ENCODE data around the gene PHACTR1. TPM values are rescaled to one million over a fixed set of nuclear protein-coding genes. Genes with fewer than 3 reads are reported as not detected.

Gene PHACTR1
- total and polyA plus RNA-seq, 8 donors, result 0.46 to 17.4 (median 6.4) TPM; not detected in 1

DNA sequence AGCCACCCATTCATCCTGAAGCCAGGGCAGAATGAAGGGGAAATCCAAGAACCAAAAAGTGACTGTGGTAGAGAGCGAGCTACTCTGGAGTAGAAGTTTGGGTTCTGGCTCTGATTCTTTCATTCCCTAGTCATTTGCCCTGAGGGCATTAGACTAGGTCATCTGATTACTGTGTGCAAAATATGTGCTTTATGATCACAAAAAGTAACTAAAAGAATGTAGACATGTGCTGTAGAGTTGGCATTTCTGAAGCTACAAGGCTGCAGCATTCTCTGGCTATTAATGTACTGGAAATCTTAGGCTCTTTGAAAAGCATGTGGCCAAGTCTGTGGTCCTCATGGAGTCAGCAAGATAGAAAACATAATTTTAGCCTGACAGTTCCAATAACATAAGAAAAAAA is 517.6 kb downstream of the PHACTR1 start:
- intact Hi-C loops (cut with DNase I; ENCODE audit: low total_unique reads), result no loop called here

DNA sequence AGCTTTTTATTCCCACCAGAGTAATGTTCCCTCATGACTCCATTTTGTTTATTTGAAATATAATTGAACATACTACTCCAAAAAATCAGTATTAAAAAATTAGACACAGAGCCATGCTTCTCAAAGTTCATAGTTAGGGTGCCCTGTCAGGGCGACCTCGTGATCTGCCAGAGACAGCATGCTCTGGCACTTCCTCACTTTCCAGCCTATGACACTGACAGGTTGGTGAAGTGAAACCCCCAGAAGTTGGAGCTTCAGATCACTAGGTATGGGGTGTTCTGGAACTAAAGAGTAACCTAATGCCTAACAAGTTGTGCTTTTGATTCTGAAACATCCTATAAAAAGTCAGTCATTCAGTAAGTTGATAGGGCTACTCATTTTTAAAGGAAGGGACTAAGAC is 518.8 kb downstream of the PHACTR1 start:
- no peaks in the 10 kb centered on the region for H3K9me3 ChIP-seq
- no peaks in the 10 kb centered on the region for H3K27me3 ChIP-seq
- intact Hi-C loops (cut with DNase I; ENCODE audit: low total_unique reads), result no loop called here
- DNase-seq, result no peak
- H3K4me3 ChIP-seq, result no peak overlapping the region
- WGBS, 5 donors, result 88 to 97% (median 95%) methylated on average over 2 of the region's 2 CpGs
- no peak for TF ChIP-seq POLR2AphosphoS5 (IDR thresholded peaks at IDR 0.05)
- no peak for TF ChIP-seq EP300 (IDR thresholded peaks at IDR 0.05)
- TF ChIP-seq, protein P1, sequence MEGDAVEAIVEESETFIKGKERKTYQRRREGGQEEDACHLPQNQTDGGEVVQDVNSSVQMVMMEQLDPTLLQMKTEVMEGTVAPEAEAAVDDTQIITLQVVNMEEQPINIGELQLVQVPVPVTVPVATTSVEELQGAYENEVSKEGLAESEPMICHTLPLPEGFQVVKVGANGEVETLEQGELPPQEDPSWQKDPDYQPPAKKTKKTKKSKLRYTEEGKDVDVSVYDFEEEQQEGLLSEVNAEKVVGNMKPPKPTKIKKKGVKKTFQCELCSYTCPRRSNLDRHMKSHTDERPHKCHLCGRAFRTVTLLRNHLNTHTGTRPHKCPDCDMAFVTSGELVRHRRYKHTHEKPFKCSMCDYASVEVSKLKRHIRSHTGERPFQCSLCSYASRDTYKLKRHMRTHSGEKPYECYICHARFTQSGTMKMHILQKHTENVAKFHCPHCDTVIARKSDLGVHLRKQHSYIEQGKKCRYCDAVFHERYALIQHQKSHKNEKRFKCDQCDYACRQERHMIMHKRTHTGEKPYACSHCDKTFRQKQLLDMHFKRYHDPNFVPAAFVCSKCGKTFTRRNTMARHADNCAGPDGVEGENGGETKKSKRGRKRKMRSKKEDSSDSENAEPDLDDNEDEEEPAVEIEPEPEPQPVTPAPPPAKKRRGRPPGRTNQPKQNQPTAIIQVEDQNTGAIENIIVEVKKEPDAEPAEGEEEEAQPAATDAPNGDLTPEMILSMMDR (IDR thresholded peaks at IDR 0.05), result no peak
- no peak for TF ChIP-seq POLR2A (IDR thresholded peaks at IDR 0.05)
- H3K36me3 ChIP-seq, result peaks cover 0 to 33% (median 8%) of the 10 kb centered on the region in 4 donors
- no peaks in the 10 kb centered on the region for H3K4me1 ChIP-seq
- H3K27ac ChIP-seq, result no peak overlapping the region

More for the DNA sequence above, 517.6 kb downstream of the PHACTR1 start:
- no peaks in the 10 kb centered on the region for H3K9me3 ChIP-seq
- peaks cover 0 to 2% (median 0%) of the 10 kb centered on the region in 4 donors for H3K4me1 ChIP-seq
- H3K4me3 ChIP-seq, result no peak overlapping the region
- no peak overlapping the region for H3K27ac ChIP-seq
- 86 to 98% (median 93%) methylated on average over 1 of the region's 1 CpG for WGBS, 5 donors
- TF ChIP-seq, protein P1 (IDR thresholded peaks at IDR 0.05), result no peak
- TF ChIP-seq POLR2A (IDR thresholded peaks at IDR 0.05) (no peak), EP300 (IDR thresholded peaks at IDR 0.05) (no peak), POLR2AphosphoS5 (IDR thresholded peaks at IDR 0.05) (no peak)
- peaks cover 0 to 42% (median 8%) of the 10 kb centered on the region in 4 donors for H3K36me3 ChIP-seq
- no peak for DNase-seq
- no peaks in the 10 kb centered on the region for H3K27me3 ChIP-seq

DNA sequence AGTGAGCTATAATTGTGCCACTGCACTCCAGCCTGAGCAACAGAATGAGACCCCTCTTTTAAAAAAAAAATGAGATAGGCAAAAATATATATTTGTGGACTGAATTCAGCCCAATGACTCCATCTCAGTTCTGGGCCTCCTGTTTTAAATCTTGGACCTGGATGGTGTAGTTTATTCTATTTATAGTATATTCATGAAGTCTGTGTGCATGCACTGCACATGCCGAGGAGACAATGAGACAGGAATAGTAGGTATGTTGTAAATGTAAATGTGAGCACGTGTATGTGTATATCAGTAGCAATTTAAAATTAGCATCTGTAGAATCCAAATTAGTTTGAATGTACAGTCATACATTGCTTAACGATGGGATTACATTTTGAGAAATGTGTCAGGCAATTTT is 520.8 kb downstream of the PHACTR1 start:
- TF ChIP-seq POLR2A (IDR thresholded peaks at IDR 0.05) (no peak), EP300 (IDR thresholded peaks at IDR 0.05) (no peak), POLR2AphosphoS5 (IDR thresholded peaks at IDR 0.05) (no peak)
- TF ChIP-seq, protein P1 (IDR thresholded peaks at IDR 0.05), result no peak
- 88 to 95% (median 94%) methylated on average over 3 of the region's 3 CpGs for WGBS, 5 donors
- DNase-seq, result no peak
- Histone ChIP-seq H3K27ac (no peak overlapping the region), H3K4me1 (no peaks in the 10 kb centered on the region), H3K36me3 (peaks cover 0 to 23% (median 3%) of the 10 kb centered on the region in 4 donors), H3K4me3 (no peak overlapping the region), H3K27me3 (no peaks in the 10 kb centered on the region), H3K9me3 (no peaks in the 10 kb centered on the region)
- intact Hi-C loops (cut with DNase I; ENCODE audit: low total_unique reads), result no loop called here

DNA sequence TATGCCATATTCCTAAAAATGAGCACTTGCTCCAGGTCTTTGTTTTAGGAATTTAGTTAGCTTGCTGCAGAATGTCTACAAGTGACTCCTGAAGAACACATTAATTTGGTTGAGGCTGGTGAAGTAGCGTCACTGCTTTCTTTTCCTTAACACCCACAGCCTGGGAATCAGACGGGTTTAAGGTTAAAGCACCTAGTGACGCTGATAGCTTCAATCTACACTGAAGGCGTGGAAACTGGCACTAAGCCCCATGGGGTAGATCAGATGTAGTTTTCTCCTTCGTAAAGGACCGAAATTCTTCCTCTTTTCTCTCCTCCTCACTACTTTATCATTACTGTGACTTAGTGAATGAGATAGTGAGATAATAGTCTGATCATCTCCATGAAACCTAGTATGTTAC is 521.5 kb downstream of the PHACTR1 start:
- no peak overlapping the region for H3K4me3 ChIP-seq

More for the DNA sequence above, 521.5 kb downstream of the PHACTR1 start:
- peaks cover 0 to 16% (median under 1%) of the 10 kb centered on the region in 4 donors for H3K36me3 ChIP-seq
- TF ChIP-seq, protein P1 (IDR thresholded peaks at IDR 0.05), result no peak
- TF ChIP-seq POLR2A (IDR thresholded peaks at IDR 0.05) (no peak), EP300 (IDR thresholded peaks at IDR 0.05) (no peak), POLR2AphosphoS5 (IDR thresholded peaks at IDR 0.05) (no peak)
- 81 to 91% (median 84%) methylated on average over 6 of the region's 6 CpGs for WGBS, 5 donors
- DNase-seq, result no peak
- H3K27me3 ChIP-seq, result no peaks in the 10 kb centered on the region
- no peak overlapping the region for H3K27ac ChIP-seq
- intact Hi-C loops (cut with DNase I; ENCODE audit: low total_unique reads), result no loop called here
- H3K9me3 ChIP-seq, result no peaks in the 10 kb centered on the region
- no peaks in the 10 kb centered on the region for H3K4me1 ChIP-seq

All from stomach (tissue), 9 donors.